Glutamatergic neuron (in vitro differentiated cells): ENCODE measurements around the gene FUZ. TPM values are rescaled to one million over a fixed set of nuclear protein-coding genes. Genes with fewer than 3 reads are reported as not detected.

Experiments used
- DNase-seq: peaks from one replicate; pipeline ENCODE4 v3.0.0; 2022
- H3K27ac Mint-ChIP-seq: one replicate; pipeline ENCODE4 v1.8.0; 2020; ENCODE audit warnings: mild to moderate bottlenecking, mixed read lengths, inconsistent platforms; ENCODE audit not compliant: unreplicated experiment
- H3K27me3 Mint-ChIP-seq: one replicate; pipeline ENCODE4 v1.8.0; 2020; ENCODE audit warnings: mild to moderate bottlenecking, moderate library complexity, mixed read lengths, inconsistent platforms; ENCODE audit not compliant: unreplicated experiment
- H3K36me3 Mint-ChIP-seq: one replicate; pipeline ENCODE4 v1.8.0; 2020; ENCODE audit warnings: mild to moderate bottlenecking, mixed read lengths, inconsistent platforms; ENCODE audit not compliant: unreplicated experiment
- H3K4me1 Mint-ChIP-seq: one replicate; pipeline ENCODE4 v1.8.0; 2020; ENCODE audit warnings: mild to moderate bottlenecking, low read depth, mixed read lengths, inconsistent platforms; ENCODE audit not compliant: unreplicated experiment
- H3K4me3 Mint-ChIP-seq: one replicate; pipeline ENCODE4 v1.8.0; 2020; ENCODE audit warnings: mild to moderate bottlenecking, mixed read lengths, inconsistent platforms; ENCODE audit not compliant: unreplicated experiment
- H3K9me3 Mint-ChIP-seq: one replicate; pipeline ENCODE4 v1.8.0; 2020; ENCODE audit warnings: mild to moderate bottlenecking, moderate library complexity, mixed read lengths, inconsistent platforms; ENCODE audit not compliant: unreplicated experiment
- CTCF ChIP-seq: fragments of 200-600 bp; sonication (generic); IDR thresholded peaks from one replicate; pipeline ENCODE4 v1.5.0; 2021; ENCODE audit not compliant: partially characterized antibody, unreplicated experiment
- total RNA-seq: library from RNA; stranded (reverse); fragmentation: NEBNext Ultra II Directional; extraction: Animal tissue kit (Norgen Biotek cat#: 25700); gene quantifications from one replicate; pipeline ENCODE4 v1.2.1, GENCODE V29; 2021; ENCODE audit not compliant: unreplicated experiment

FUZ gene
- total RNA-seq, 1 donor from 2014 or later = 13.6 TPM

GRCh38 chr19:49766007-49766929 lies 46.8 kb downstream of the FUZ start:
- Mint-ChIP-seq H3K27ac (peak overlapping the region; percentile 99), H3K4me3 (peak overlapping the region; percentile 85), H3K36me3 (no peaks in the 10 kb centered on the region), H3K4me1 (peaks cover 14% of the 10 kb centered on the region), H3K9me3 (peaks cover 9% of the 10 kb centered on the region), H3K27me3 (peaks cover 17% of the 10 kb centered on the region)
- peak; percentile 98 for DNase-seq
- no peak for TF ChIP-seq CTCF

- Mint-ChIP-seq H3K4me3 (no peak overlapping the region), H3K9me3 (peaks cover 9% of the 10 kb centered on the region), H3K27ac (peak overlapping the region; percentile 86), H3K36me3 (no peaks in the 10 kb centered on the region), H3K27me3 (peaks cover 13% of the 10 kb centered on the region), H3K4me1 (peaks cover 14% of the 10 kb centered on the region)
- TF ChIP-seq CTCF = no peak
- DNase-seq = no peak
These were observed 48.8 kb downstream of the FUZ start for GRCh38 chr19:49764341-49764740.

GRCh38 chr19:49763230-49763629 lies 49.9 kb downstream of the FUZ start, which contains the start of gene TSKS:
Gene TSKS (minus strand): TSS chr19:49763306. CDS start chr19:49763247, 59 bp downstream.
- TF ChIP-seq CTCF = no peak
- H3K4me1 Mint-ChIP-seq = peaks cover 8% of the 10 kb centered on the region
- peaks cover 9% of the 10 kb centered on the region for H3K9me3 Mint-ChIP-seq
- H3K36me3 Mint-ChIP-seq = no peaks in the 10 kb centered on the region
- H3K4me3 Mint-ChIP-seq = peak within 1 kb of the TSS; percentile 3
- no peak for DNase-seq
- H3K27ac Mint-ChIP-seq = no peak within 1 kb of the TSS
- peaks cover 13% of the 10 kb centered on the region for H3K27me3 Mint-ChIP-seq

GRCh38 chr19:49761625-49762311 lies 51.3 kb downstream of the FUZ start:
- DNase-seq = no peak

More at GRCh38 chr19:49761625-49762311, 51.3 kb downstream of the FUZ start:
- H3K4me1 Mint-ChIP-seq = peaks cover 2% of the 10 kb centered on the region
- H3K27me3 Mint-ChIP-seq = peaks cover 9% of the 10 kb centered on the region
- H3K36me3 Mint-ChIP-seq = peaks cover 5% of the 10 kb centered on the region
- no peak overlapping the region for H3K4me3 Mint-ChIP-seq
- H3K27ac Mint-ChIP-seq = no peak overlapping the region
- peaks cover 9% of the 10 kb centered on the region for H3K9me3 Mint-ChIP-seq
- no peak for TF ChIP-seq CTCF
